HEK293 (cell line): ENCODE measurements around the gene AHCYL1.
A peak's percentile ranks its signal among the peaks of the same experiment; 100 is the strongest.

Source experiments
- CTCF ChIA-PET: fragments of 350-600 bp; formaldehyde crosslinking; extraction: SDS; loops from one replicate; lab custom pipeline; 2021; ENCODE audit warnings: antibody characterized with exemption; lab: Yijun Ruan, JAX
- POLR2A ChIA-PET: fragments of 300-600 bp; formaldehyde crosslinking; extraction: SDS; loops from one replicate; lab custom pipeline; 2020; ENCODE audit warnings: antibody characterized with exemption, inconsistent platforms; lab: Yijun Ruan, JAX
- H3K27ac ChIP-seq: fragments of 200-500 bp; sonication (Bioruptor generic); 2 replicates; pipeline ENCODE4 v1.5.1; 2014; ENCODE audit warnings: low read depth, low read length, control low read depth, inconsistent platforms; ENCODE audit errors: extremely low read depth
- H3K36me3 ChIP-seq, 2 experiments: fragments of 200-500 bp in 1 of 2; sonication (Bioruptor generic) in 1 of 2; 1 replicate in 1 of 2; 2 replicates in 1 of 2; pipeline ENCODE4 v1.5.1; 2014 to 2017; ENCODE audit warnings: inconsistent platforms in 2 of 2, low read length in 2 of 2; ENCODE audit not compliant: control insufficient read depth in 2 of 2, insufficient read depth in 1 of 2
- H3K4me1 ChIP-seq: fragments of 200-500 bp; sonication (Bioruptor generic); 2 replicates; pipeline ENCODE4 v1.5.1; 2014; ENCODE audit warnings: mild to moderate bottlenecking, low read length, inconsistent platforms; ENCODE audit not compliant: control insufficient read depth, insufficient read depth
- H3K4me3 ChIP-seq: 2 replicates; pipeline ENCODE4 v1.5.1; 2011; ENCODE audit warnings: low read depth, mild to moderate bottlenecking, control low read depth, low read length, moderate library complexity
- H3K9me3 ChIP-seq: fragments of 200-500 bp; sonication (Bioruptor generic); 2 replicates; pipeline ENCODE4 v1.5.1; 2014; ENCODE audit warnings: low read depth, low read length, inconsistent platforms; ENCODE audit not compliant: control insufficient read depth, insufficient read depth
- CTCF ChIP-seq: fragments of 450-650 bp; formaldehyde crosslinking; IDR thresholded peaks from 2 replicates; pipeline ENCODE4 v1.5.1; 2016; ENCODE audit warnings: missing biosample characterization, missing genetic modification characterization
- EGR2 ChIP-seq: fragments of 450-650 bp; formaldehyde crosslinking; IDR thresholded peaks from 2 replicates; pipeline ENCODE4 v1.5.1; 2016; ENCODE audit warnings: low read depth, missing biosample characterization, missing genetic modification characterization
- GLIS1 ChIP-seq: fragments of 450-650 bp; formaldehyde crosslinking; IDR thresholded peaks from 2 replicates; pipeline ENCODE4 v1.5.1; 2016; ENCODE audit warnings: missing biosample characterization, missing genetic modification characterization
- OVOL3 ChIP-seq: fragments of 450-650 bp; formaldehyde crosslinking; IDR thresholded peaks from 2 replicates; pipeline ENCODE4 v1.5.1; 2016; ENCODE audit warnings: missing biosample characterization, missing genetic modification characterization
- ZBTB6 ChIP-seq: fragments of 450-650 bp; formaldehyde crosslinking; IDR thresholded peaks from 2 replicates; pipeline ENCODE4 v1.5.1; 2017; ENCODE audit warnings: missing biosample characterization, missing genetic modification characterization
- ZNF10 ChIP-seq: fragments of 450-650 bp; formaldehyde crosslinking; IDR thresholded peaks from 2 replicates; pipeline ENCODE4 v1.5.1; 2017; ENCODE audit warnings: missing biosample characterization, missing genetic modification characterization
- ZNF2 ChIP-seq: fragments of 450-650 bp; formaldehyde crosslinking; IDR thresholded peaks from 2 replicates; pipeline ENCODE4 v1.5.1; 2016; ENCODE audit warnings: missing biosample characterization, missing genetic modification characterization
- ZNF654 ChIP-seq: fragments of 450-650 bp; formaldehyde crosslinking; IDR thresholded peaks from 2 replicates; pipeline ENCODE4 v1.5.1; 2016; ENCODE audit warnings: low read depth, missing biosample characterization, missing genetic modification characterization

Gene AHCYL1

GRCh38 chr1:110058591-110058990 is 74.0 kb downstream of the AHCYL1 start:
- ChIA-PET CTCF (interaction anchor here (1.0 to 8.6 kb wide), 7 partner anchors 8 to 58 kb away, joined by 4 to 92 read pairs (median 11); partner anchors contain the start of gene ALX3), POLR2A (interaction anchor here (0.6 kb wide), 1 partner anchor 40 kb away, joined by 3 read pairs; no protein-coding TSS in a partner anchor)
- 0 out of 2 replicates have a peak, but pooled peaks have one; percentile 62 for TF ChIP-seq ZNF10 (tag by site-specific recombination)
- no peak for TF ChIP-seq ZNF2 (tag by site-specific recombination)
- Histone ChIP-seq H3K36me3 (peaks cover 0 to 94% of the 10 kb centered on the region in 2 experiments; a peak in 2 of 3 replicates), H3K27ac (no peak overlapping the region), H3K4me1 (no peaks in the 10 kb centered on the region), H3K4me3 (no peak overlapping the region), H3K9me3 (no peaks in the 10 kb centered on the region)

- H3K27ac ChIP-seq, result no peak overlapping the region
- no peaks in the 10 kb centered on the region for H3K9me3 ChIP-seq
- POLR2A ChIA-PET, result interaction anchor here (0.6 to 0.7 kb wide), 2 partner anchors 39 to 117 kb away, joined by 3 read pairs; no protein-coding TSS in a partner anchor
- CTCF ChIA-PET, result interaction anchor here (0.6 to 5.5 kb wide), 30 partner anchors 7 to 781 kb away, joined by 3 to 48 read pairs (median 6); partner anchors contain the start of genes ALX3 and STRIP1
- H3K4me3 ChIP-seq, result no peak overlapping the region
- peaks cover 0 to 89% of the 10 kb centered on the region in 2 experiments; a peak in 2 of 3 replicates for H3K36me3 ChIP-seq
- no peaks in the 10 kb centered on the region for H3K4me1 ChIP-seq
- no peak for TF ChIP-seq ZBTB6
- peak; percentile 35; the same call in 1 of the 2 replicates for TF ChIP-seq EGR2 (tag by site-specific recombination)
- TF ChIP-seq, all 188 proteins: peak for 1
Observed at GRCh38 chr1:110059133-110059863, 74.7 kb downstream of the AHCYL1 start.

GRCh38 chr1:110060034-110060661 is 75.6 kb downstream of the AHCYL1 start:
- peaks cover 0 to 80% of the 10 kb centered on the region in 2 experiments; a peak in 2 of 3 replicates for H3K36me3 ChIP-seq
- ChIA-PET POLR2A (interaction anchor here (0.7 kb wide), 1 partner anchor 116 kb away, joined by 3 read pairs; no protein-coding TSS in a partner anchor), CTCF (interaction anchor here (0.6 to 5.5 kb wide), 45 partner anchors 8 to 782 kb away, joined by 3 to 48 read pairs (median 4); partner anchors contain the start of genes ALX3 and STRIP1)
- TF ChIP-seq ZNF654, result 0 out of 2 replicates have a peak, but pooled peaks have one; percentile 3
- peak; percentile 71 for TF ChIP-seq CTCF
- no peak for TF ChIP-seq OVOL3
- TF ChIP-seq, all 188 proteins: peak for 2
- Histone ChIP-seq H3K4me3 (no peak overlapping the region), H3K9me3 (no peaks in the 10 kb centered on the region), H3K4me1 (no peaks in the 10 kb centered on the region), H3K27ac (no peak overlapping the region)

GRCh38 chr1:110060662-110061060 is 76.1 kb downstream of the AHCYL1 start:
- TF ChIP-seq ZNF10 (tag by site-specific recombination), result no peak
- TF ChIP-seq GLIS1 (tag by site-specific recombination), result peak; percentile 21; the same call in 1 of the 2 replicates
- H3K9me3 ChIP-seq, result no peaks in the 10 kb centered on the region
- H3K4me3 ChIP-seq, result no peak overlapping the region
- H3K4me1 ChIP-seq, result no peaks in the 10 kb centered on the region
- CTCF ChIA-PET, result interaction anchor here (0.6 to 5.5 kb wide), 38 partner anchors 9 to 436 kb away, joined by 3 to 48 read pairs (median 4); partner anchors contain the start of genes ALX3 and STRIP1
- H3K27ac ChIP-seq, result no peak overlapping the region
- POLR2A ChIA-PET, result no interaction called here
- peaks cover 0 to 75% of the 10 kb centered on the region in 2 experiments; a peak in 2 of 3 replicates for H3K36me3 ChIP-seq
